Type B pancreatic cell (in vitro differentiated cells): ENCODE data around the gene MTMR1. TPM values are rescaled to one million over a fixed set of nuclear protein-coding genes. Genes with fewer than 3 reads are reported as not detected.
A peak's percentile ranks its signal among the peaks of the same experiment; 100 is the strongest.

Source experiments
- DNase-seq: peaks from one replicate; pipeline ENCODE4 v3.0.0; 2021; ENCODE audit warnings: mixed read lengths; ENCODE audit not compliant: unreplicated experiment; ENCODE audit errors: extremely low spot score
- H3K27ac Mint-ChIP-seq: 2 replicates; pipeline ENCODE4 v1.8.0; 2021; ENCODE audit warnings: mild to moderate bottlenecking, mixed read lengths
- H3K27me3 Mint-ChIP-seq: 2 replicates; pipeline ENCODE4 v1.8.0; 2021; ENCODE audit warnings: mixed read lengths
- H3K36me3 Mint-ChIP-seq: 2 replicates; pipeline ENCODE4 v1.8.0; 2021; ENCODE audit warnings: mixed read lengths
- H3K4me1 Mint-ChIP-seq: one replicate; pipeline ENCODE4 v1.8.0; 2021; ENCODE audit warnings: mixed read lengths; ENCODE audit not compliant: unreplicated experiment
- H3K4me3 Mint-ChIP-seq: 2 replicates; pipeline ENCODE4 v1.8.0; 2021; ENCODE audit warnings: mild to moderate bottlenecking, mixed read lengths
- H3K9me3 Mint-ChIP-seq: 2 replicates; pipeline ENCODE4 v1.8.0; 2021; ENCODE audit warnings: mixed read lengths
- CTCF ChIP-seq: fragments of 200-600 bp; sonication (generic); conservative IDR thresholded peaks from 2 replicates; pipeline ENCODE4 v1.5.0; 2021; ENCODE audit warnings: antibody characterized with exemption, mild to moderate bottlenecking
- total RNA-seq: library from RNA; stranded (reverse); gene quantifications from 2 replicates; pipeline ENCODE4 v1.2.1, GENCODE V29; 2021; ENCODE audit warnings: low replicate concordance

The MTMR1 gene
- total RNA-seq, 1 donor from 2014 or later: 21.8 TPM

DNA sequence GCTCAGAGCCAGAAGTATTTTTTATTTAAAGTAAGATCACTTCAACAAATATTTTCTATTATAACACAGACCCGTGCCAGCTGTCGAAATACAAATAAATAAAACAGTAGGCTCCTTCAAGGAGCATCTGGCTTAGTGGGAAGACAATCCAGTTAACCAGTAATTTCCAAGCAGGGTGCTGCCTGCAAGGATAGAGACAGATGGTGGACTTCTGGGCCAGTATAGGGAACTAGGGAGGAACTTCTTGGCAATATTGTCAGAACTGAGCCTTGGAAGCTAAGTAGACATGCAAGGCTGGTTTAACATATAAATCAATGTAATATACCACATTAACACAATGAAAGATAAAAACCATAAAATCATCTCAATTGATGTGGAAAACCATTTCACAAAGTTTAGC, 17.0 kb upstream of the MTMR1 start:
- Mint-ChIP-seq H3K27me3 (no peaks in the 10 kb centered on the region), H3K4me3 (no peak overlapping the region), H3K36me3 (no peaks in the 10 kb centered on the region), H3K4me1 (no peaks in the 10 kb centered on the region), H3K27ac (no peak overlapping the region), H3K9me3 (no peaks in the 10 kb centered on the region)
- no peak for DNase-seq
- no peak for TF ChIP-seq CTCF

GRCh38 chrX:150680974-150681373, 12.2 kb upstream of the MTMR1 start:
- Mint-ChIP-seq H3K27me3 (no peaks in the 10 kb centered on the region), H3K4me3 (no peak overlapping the region), H3K36me3 (no peaks in the 10 kb centered on the region), H3K4me1 (no peaks in the 10 kb centered on the region), H3K9me3 (no peaks in the 10 kb centered on the region), H3K27ac (no peak overlapping the region)
- peak; percentile 55 for TF ChIP-seq CTCF
- no peak for DNase-seq

DNA sequence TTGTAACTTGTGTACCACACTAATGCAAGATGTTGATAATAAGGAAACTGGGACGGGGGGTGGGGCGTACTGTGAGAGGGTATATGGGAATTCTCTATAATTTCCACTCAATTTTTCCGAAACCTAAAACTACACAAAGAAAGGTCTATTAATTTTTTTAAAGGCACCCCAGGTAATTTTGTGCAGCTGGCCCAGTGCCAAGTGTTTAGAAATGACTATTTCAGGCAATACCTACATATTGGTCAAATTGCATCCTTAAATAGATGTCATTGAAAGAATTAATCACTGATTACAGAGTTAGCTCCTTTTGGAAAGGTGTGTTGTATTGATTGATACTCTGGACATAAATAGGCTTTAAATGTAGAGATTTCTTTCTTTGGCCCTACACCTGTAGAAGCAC, 10.1 kb upstream of the MTMR1 start:
- H3K27ac Mint-ChIP-seq: no peak overlapping the region
- no peak for TF ChIP-seq CTCF
- no peaks in the 10 kb centered on the region for H3K36me3 Mint-ChIP-seq
- peaks cover under 1% of the 10 kb centered on the region for H3K9me3 Mint-ChIP-seq
- no peaks in the 10 kb centered on the region for H3K4me1 Mint-ChIP-seq
- H3K4me3 Mint-ChIP-seq: no peak overlapping the region
- H3K27me3 Mint-ChIP-seq: no peaks in the 10 kb centered on the region
- DNase-seq: no peak

DNA sequence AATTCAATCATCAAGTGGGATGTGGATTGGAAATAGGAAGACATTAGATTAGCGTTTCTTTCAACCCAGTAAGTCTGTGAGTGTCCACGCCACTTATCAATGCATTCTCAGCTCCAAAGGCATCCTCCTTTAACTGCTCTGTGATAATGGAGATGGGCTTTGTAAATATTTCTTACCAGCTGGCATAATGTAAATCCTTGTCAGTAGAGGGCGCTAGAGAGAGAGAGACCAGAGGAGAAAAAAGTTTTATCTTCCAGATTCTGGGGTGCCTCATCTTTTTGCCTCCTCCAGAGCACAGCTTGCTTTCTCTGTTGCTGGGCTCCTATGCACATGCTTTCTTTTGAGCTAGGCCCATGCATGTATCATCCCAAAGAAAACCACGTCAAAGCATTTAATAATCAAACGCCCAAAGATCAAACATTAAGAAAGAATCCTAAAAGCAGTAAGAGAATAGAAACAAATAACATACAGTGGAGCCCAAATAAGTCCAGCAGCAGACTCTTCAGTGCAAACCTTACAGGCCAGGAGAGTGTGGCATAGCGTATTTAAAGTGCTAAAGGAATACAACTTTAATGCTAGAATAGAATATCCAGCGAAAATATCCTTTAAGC, 9.6 kb upstream of the MTMR1 start:
- H3K4me3 Mint-ChIP-seq: no peak overlapping the region
- peak; percentile 72 for TF ChIP-seq CTCF
- no peak overlapping the region for H3K27ac Mint-ChIP-seq
- no peaks in the 10 kb centered on the region for H3K36me3 Mint-ChIP-seq
- no peaks in the 10 kb centered on the region for H3K4me1 Mint-ChIP-seq
- no peaks in the 10 kb centered on the region for H3K27me3 Mint-ChIP-seq
- no peak for DNase-seq
- peaks cover 5% of the 10 kb centered on the region for H3K9me3 Mint-ChIP-seq

GRCh38 chrX:150688911-150689451, 4.2 kb upstream of the MTMR1 start:
- peak overlapping the region; percentile 44 for H3K27ac Mint-ChIP-seq
- peaks cover 5% of the 10 kb centered on the region for H3K9me3 Mint-ChIP-seq
- DNase-seq: no peak
- H3K36me3 Mint-ChIP-seq: no peaks in the 10 kb centered on the region
- H3K4me1 Mint-ChIP-seq: no peaks in the 10 kb centered on the region
- no peaks in the 10 kb centered on the region for H3K27me3 Mint-ChIP-seq
- TF ChIP-seq CTCF: no peak
- H3K4me3 Mint-ChIP-seq: no peak overlapping the region
